ENCODE results near the gene TPM2.

Gene TPM2

DNA sequence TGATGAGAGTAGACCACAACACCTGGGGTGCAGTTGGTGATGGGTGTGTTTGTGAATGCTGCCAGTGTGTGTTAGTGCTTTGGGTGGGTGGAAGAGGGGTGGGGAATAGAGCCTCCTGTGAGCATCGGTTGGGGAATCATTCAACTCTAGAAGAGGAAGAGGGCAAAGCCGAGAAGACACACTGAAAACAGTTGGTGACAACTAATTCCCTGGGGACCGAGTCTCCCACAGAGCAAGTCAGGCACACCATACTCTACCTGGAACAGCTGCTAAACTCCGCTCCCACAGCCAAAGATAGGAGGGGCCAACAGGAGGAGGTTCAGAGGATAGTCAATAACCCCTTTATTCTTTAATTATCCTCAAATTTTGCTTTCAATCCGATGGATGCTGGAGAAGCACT lies 23.2 kb downstream of the TPM2 start:
- Histone ChIP-seq H4K20me1 (ENCODE audit: low read depth, low read length) (no peaks in the 10 kb centered on the region), H3K36me3 (ENCODE audit: low read length) (no peaks in the 10 kb centered on the region), H2AFZ (ENCODE audit: low read depth, low read length, severe bottlenecking) (no peak overlapping the region), H3K79me2 (ENCODE audit: insufficient read depth, low read length) (0 out of 2 replicates have a peak, but pooled peaks cover 8% of the 10 kb centered on the region), H3K27me3 (ENCODE audit: low read length) (no peaks in the 10 kb centered on the region), H3K9me2 (replicated peaks; ENCODE audit: insufficient read depth, low read length) (no peaks in the 10 kb centered on the region), H3F3A (ENCODE audit: insufficient read depth) (peaks cover 34% of the 10 kb centered on the region), H3K4me2 (ENCODE audit: low read depth, low read length, poor library complexity, severe bottlenecking) (no peak overlapping the region), H3K9ac (ENCODE audit: low read length) (no peak overlapping the region), H3K4me3 (ENCODE audit: insufficient read depth, low read length, poor library complexity, severe bottlenecking) (no peak overlapping the region), H3K27ac (ENCODE audit: low read depth, low read length) (no peak overlapping the region), H3K9me3 (ENCODE audit: insufficient read depth, low read length) (no peaks in the 10 kb centered on the region)
- TF ChIP-seq EZH2phosphoT487 (conservative IDR thresholded peaks at IDR 0.05; ENCODE audit: low read length): no peak
- TF ChIP-seq, protein P1, sequence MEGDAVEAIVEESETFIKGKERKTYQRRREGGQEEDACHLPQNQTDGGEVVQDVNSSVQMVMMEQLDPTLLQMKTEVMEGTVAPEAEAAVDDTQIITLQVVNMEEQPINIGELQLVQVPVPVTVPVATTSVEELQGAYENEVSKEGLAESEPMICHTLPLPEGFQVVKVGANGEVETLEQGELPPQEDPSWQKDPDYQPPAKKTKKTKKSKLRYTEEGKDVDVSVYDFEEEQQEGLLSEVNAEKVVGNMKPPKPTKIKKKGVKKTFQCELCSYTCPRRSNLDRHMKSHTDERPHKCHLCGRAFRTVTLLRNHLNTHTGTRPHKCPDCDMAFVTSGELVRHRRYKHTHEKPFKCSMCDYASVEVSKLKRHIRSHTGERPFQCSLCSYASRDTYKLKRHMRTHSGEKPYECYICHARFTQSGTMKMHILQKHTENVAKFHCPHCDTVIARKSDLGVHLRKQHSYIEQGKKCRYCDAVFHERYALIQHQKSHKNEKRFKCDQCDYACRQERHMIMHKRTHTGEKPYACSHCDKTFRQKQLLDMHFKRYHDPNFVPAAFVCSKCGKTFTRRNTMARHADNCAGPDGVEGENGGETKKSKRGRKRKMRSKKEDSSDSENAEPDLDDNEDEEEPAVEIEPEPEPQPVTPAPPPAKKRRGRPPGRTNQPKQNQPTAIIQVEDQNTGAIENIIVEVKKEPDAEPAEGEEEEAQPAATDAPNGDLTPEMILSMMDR (IDR thresholded peaks at IDR 0.05; ENCODE audit: insufficient read depth, low read length, poor library complexity, severe bottlenecking): no peak

DNA sequence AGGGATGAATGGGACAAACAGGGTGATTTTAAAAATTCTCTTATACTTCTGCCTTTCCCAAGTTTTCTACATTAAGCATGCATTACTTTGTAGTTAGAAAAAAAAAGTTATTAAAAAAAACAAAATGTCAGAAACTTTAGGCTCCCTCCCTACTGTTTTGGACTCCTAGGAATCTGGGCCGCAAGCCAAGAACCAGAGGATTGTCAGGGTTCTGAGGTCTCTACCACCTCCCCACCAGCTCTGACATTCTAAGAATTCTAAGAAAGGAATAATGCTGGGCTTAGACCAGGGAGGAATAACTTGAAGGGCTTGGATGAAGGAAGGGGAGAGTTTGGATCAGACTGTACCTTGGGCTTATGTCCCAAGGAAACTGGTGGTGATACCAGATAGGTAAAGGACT lies 23.7 kb downstream of the TPM2 start:
- Histone ChIP-seq H3K4me3 (ENCODE audit: insufficient read depth, low read length, poor library complexity, severe bottlenecking) (no peak overlapping the region), H3K9me2 (replicated peaks; ENCODE audit: insufficient read depth, low read length) (no peaks in the 10 kb centered on the region), H3K79me2 (ENCODE audit: insufficient read depth, low read length) (0 out of 2 replicates have a peak, but pooled peaks cover 8% of the 10 kb centered on the region), H3F3A (ENCODE audit: insufficient read depth) (peaks cover 37% of the 10 kb centered on the region), H3K9me3 (ENCODE audit: insufficient read depth, low read length) (no peaks in the 10 kb centered on the region), H3K4me2 (ENCODE audit: low read depth, low read length, poor library complexity, severe bottlenecking) (peak overlapping the region; percentile 70), H3K27me3 (ENCODE audit: low read length) (no peaks in the 10 kb centered on the region), H3K36me3 (ENCODE audit: low read length) (no peaks in the 10 kb centered on the region), H2AFZ (ENCODE audit: low read depth, low read length, severe bottlenecking) (no peak overlapping the region), H4K20me1 (ENCODE audit: low read depth, low read length) (no peaks in the 10 kb centered on the region), H3K9ac (ENCODE audit: low read length) (no peak overlapping the region), H3K27ac (ENCODE audit: low read depth, low read length) (no peak overlapping the region)
- no peak for TF ChIP-seq EZH2phosphoT487 (conservative IDR thresholded peaks at IDR 0.05; ENCODE audit: low read length)
- TF ChIP-seq, protein P1 (IDR thresholded peaks at IDR 0.05; ENCODE audit: insufficient read depth, low read length, poor library complexity, severe bottlenecking): no peak

DNA sequence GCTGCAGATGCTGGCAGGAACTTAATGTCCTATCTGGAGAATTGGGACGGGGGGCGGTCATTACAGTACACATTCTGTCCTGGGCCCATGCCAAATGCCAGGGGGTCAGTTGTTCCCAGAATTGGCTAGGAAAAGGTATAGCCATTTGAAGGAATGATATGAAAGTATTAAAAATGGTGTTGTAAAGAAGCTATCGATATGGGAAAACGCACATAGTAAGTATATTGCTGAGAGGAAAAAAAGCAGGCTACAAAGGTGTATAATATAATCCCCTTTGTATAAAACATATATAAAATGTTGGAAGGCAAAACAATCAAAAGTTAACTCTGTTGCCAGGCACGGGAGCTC lies 24.3 kb downstream of the TPM2 start:
- H3K36me3 ChIP-seq (ENCODE audit: low read length): no peaks in the 10 kb centered on the region
- H3K79me2 ChIP-seq (ENCODE audit: insufficient read depth, low read length): 0 out of 2 replicates have a peak, but pooled peaks cover 8% of the 10 kb centered on the region
- no peaks in the 10 kb centered on the region for H3K9me3 ChIP-seq (ENCODE audit: insufficient read depth, low read length)
- H3F3A ChIP-seq (ENCODE audit: insufficient read depth): peaks cover 41% of the 10 kb centered on the region
- no peaks in the 10 kb centered on the region for H3K9me2 ChIP-seq (replicated peaks; ENCODE audit: insufficient read depth, low read length)
- peak overlapping the region; percentile 70 for H3K4me2 ChIP-seq (ENCODE audit: low read depth, low read length, poor library complexity, severe bottlenecking)
- H4K20me1 ChIP-seq (ENCODE audit: low read depth, low read length): no peaks in the 10 kb centered on the region
- peak overlapping the region; percentile 79 for H2AFZ ChIP-seq (ENCODE audit: low read depth, low read length, severe bottlenecking)
- H3K4me3 ChIP-seq (ENCODE audit: insufficient read depth, low read length, poor library complexity, severe bottlenecking): peak overlapping the region; percentile 64
- H3K27ac ChIP-seq (ENCODE audit: low read depth, low read length): peak overlapping the region; percentile 86
- peak overlapping the region; percentile 80 for H3K9ac ChIP-seq (ENCODE audit: low read length)
- TF ChIP-seq, protein P1 (IDR thresholded peaks at IDR 0.05; ENCODE audit: insufficient read depth, low read length, poor library complexity, severe bottlenecking): no peak
- no peak for TF ChIP-seq EZH2phosphoT487 (conservative IDR thresholded peaks at IDR 0.05; ENCODE audit: low read length)
- H3K27me3 ChIP-seq (ENCODE audit: low read length): no peaks in the 10 kb centered on the region
